Gastroesophageal sphincter (tissue), 3 donors: ENCODE results near the gene INSR.

Experiments
- POLR2AphosphoS5 ChIP-seq: sonication (generic); formaldehyde crosslinking; IDR thresholded peaks from one replicate; pipeline ENCODE4 v1.6.1; 2017; ENCODE audit warnings: antibody characterized with exemption
- TF ChIP-seq, protein P1 (sequence below), 4 experiments: fragments of 200-600 bp in 2 of 4; fragments of 450-650 bp in 2 of 4; sonication (generic) in 1 of 4; IDR thresholded peaks; one replicate each; pipeline ENCODE4 v1.5.1; 2017 to 2019; ENCODE audit warnings: antibody characterized with exemption in 4 of 4, mild to moderate bottlenecking in 2 of 4, moderate library complexity in 2 of 4

DNA sequence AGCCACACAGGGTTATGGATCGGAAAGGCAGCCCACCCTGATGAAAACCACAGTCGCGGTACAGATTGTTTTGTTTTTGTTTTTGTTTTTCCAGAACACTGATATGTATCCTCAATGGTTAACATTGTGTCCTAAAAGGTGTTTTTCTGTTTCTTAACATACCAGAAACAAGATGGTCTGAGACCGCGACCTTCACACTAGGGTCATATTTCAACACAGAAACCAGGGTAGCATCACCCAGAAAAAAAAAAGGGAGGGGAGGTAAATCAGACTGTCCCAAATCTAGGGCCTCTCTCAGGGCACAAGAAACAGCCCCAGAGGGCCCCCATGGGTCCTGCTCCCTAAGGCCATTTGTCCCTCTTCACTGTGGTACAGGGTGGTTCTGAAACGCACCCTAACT is 66.5 kb downstream of the INSR start:
- TF ChIP-seq, protein P1, sequence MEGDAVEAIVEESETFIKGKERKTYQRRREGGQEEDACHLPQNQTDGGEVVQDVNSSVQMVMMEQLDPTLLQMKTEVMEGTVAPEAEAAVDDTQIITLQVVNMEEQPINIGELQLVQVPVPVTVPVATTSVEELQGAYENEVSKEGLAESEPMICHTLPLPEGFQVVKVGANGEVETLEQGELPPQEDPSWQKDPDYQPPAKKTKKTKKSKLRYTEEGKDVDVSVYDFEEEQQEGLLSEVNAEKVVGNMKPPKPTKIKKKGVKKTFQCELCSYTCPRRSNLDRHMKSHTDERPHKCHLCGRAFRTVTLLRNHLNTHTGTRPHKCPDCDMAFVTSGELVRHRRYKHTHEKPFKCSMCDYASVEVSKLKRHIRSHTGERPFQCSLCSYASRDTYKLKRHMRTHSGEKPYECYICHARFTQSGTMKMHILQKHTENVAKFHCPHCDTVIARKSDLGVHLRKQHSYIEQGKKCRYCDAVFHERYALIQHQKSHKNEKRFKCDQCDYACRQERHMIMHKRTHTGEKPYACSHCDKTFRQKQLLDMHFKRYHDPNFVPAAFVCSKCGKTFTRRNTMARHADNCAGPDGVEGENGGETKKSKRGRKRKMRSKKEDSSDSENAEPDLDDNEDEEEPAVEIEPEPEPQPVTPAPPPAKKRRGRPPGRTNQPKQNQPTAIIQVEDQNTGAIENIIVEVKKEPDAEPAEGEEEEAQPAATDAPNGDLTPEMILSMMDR (IDR thresholded peaks at IDR 0.05), result no peak
- TF ChIP-seq POLR2AphosphoS5, result no peak
